HG03432 (cell line): Measurements from ENCODE around the gene FHIT.

Experiments
- ATAC-seq: cut with Tn5 transposase; IDR thresholded peaks from one replicate; pipeline ENCODE4 v1.9.1; 2021; ENCODE audit warnings: mild to moderate bottlenecking, moderate library complexity; ENCODE audit not compliant: unreplicated experiment

FHIT gene

GRCh38 chr3:60435941-60436650 is 815.2 kb downstream of the FHIT start:
- ATAC-seq = no peak

- no peak for ATAC-seq
Measured at GRCh38 chr3:60434950-60435349, 816.3 kb downstream of the FHIT start.

- ATAC-seq = no peak
Measured at GRCh38 chr3:60434323-60434722, 816.9 kb downstream of the FHIT start.

- ATAC-seq = no peak
Measured at GRCh38 chr3:60431599-60431958, 819.7 kb downstream of the FHIT start.

GRCh38 chr3:60430205-60430604 is 821.0 kb downstream of the FHIT start:
- ATAC-seq = no peak

- no peak for ATAC-seq
Measured at GRCh38 chr3:60427109-60427508, 824.1 kb downstream of the FHIT start.

GRCh38 chr3:60424942-60425341 is 826.3 kb downstream of the FHIT start:
- ATAC-seq = no peak

- ATAC-seq = no peak
Measured at GRCh38 chr3:60424034-60424433, 827.2 kb downstream of the FHIT start.

GRCh38 chr3:60423556-60423955 is 827.7 kb downstream of the FHIT start:
- ATAC-seq = no peak

- ATAC-seq = no peak
Measured at GRCh38 chr3:60421749-60422446, 829.4 kb downstream of the FHIT start.

GRCh38 chr3:60417576-60417975 is 833.7 kb downstream of the FHIT start:
- no peak for ATAC-seq

- no peak for ATAC-seq
Measured at GRCh38 chr3:60414011-60414410, 837.2 kb downstream of the FHIT start.

- no peak for ATAC-seq
Measured at GRCh38 chr3:60413551-60413950, 837.7 kb downstream of the FHIT start.

- ATAC-seq = no peak
Measured at GRCh38 chr3:60403866-60404265, 847.4 kb downstream of the FHIT start.

- ATAC-seq = no peak
Measured at GRCh38 chr3:60402931-60403330, 848.3 kb downstream of the FHIT start.

GRCh38 chr3:60399861-60400845 is 851.1 kb downstream of the FHIT start:
- no peak for ATAC-seq

GRCh38 chr3:60399292-60399691 is 852.0 kb downstream of the FHIT start:
- ATAC-seq = no peak

- no peak for ATAC-seq
Measured at GRCh38 chr3:60395173-60395762, 856.0 kb downstream of the FHIT start.

GRCh38 chr3:60393946-60394345 is 857.3 kb downstream of the FHIT start:
- ATAC-seq = no peak

GRCh38 chr3:60392501-60392900 is 858.8 kb downstream of the FHIT start:
- no peak for ATAC-seq

- no peak for ATAC-seq
Measured at GRCh38 chr3:60391292-60391691, 860.0 kb downstream of the FHIT start.
